Measurements from ENCODE around the gene FGFR2. TPM values are rescaled to one million over a fixed set of nuclear protein-coding genes. Genes with fewer than 3 reads are reported as not detected.

FGFR2 gene
- total and polyA plus RNA-seq, 2 of the 4 experiments (the other 2 are of a cell fraction) = not detected

- BruUV-seq (replicated peaks) = no TSS peak
- dilution Hi-C loops (cut with HindIII; ENCODE audit: low sequenced_read_pairs, unreplicated experiment) = no loop called here
- CTCF ChIA-PET = no interaction called here
Observed at GRCh38 chr10:121597504-121598262, 561 bp downstream of the FGFR2 start.

More at GRCh38 chr10:121597504-121598262, 561 bp downstream of the FGFR2 start:
- H2BK5ac ChIP-seq (ENCODE audit: low read depth, low read length, poor library complexity, severe bottlenecking) = no peak overlapping the region
- H3K4ac ChIP-seq (ENCODE audit: low read depth, low read length) = no peak overlapping the region
- H3K27ac ChIP-seq (ENCODE audit: insufficient read depth, low read length) = no peak overlapping the region
- H3K79me1 ChIP-seq (ENCODE audit: low read depth in 1 of 2, low read length in 2 of 2) = no peaks in the 10 kb centered on the region
- no peak overlapping the region for H2AFZ ChIP-seq (replicated peaks; ENCODE audit: low read length, poor library complexity)
- no peaks in the 10 kb centered on the region for H3K9me1 ChIP-seq (ENCODE audit: insufficient read depth, low read length)
- intact Hi-C loops (cut with micrococcal nuclease) = no loop called here
- in situ Hi-C loops (cut with MboI; ENCODE audit: low sequenced_read_pairs) = no loop called here
- no peak overlapping the region for H4K91ac ChIP-seq (ENCODE audit: insufficient read depth, low read depth, low read length)
- H3K27me3 ChIP-seq (ENCODE audit: control insufficient read depth, insufficient read depth, low read length) = peaks cover 18% of the 10 kb centered on the region
- no peaks in the 10 kb centered on the region for H3K4me1 ChIP-seq (ENCODE audit: control insufficient read depth, insufficient read depth, low read length)
- no peak overlapping the region for H3K4me2 ChIP-seq (ENCODE audit: low read depth, low read length)
- DNase-seq = no peak
- POLR2A ChIA-PET (ENCODE audit: unreplicated experiment) = no interaction called here
- H3K9me3 ChIP-seq (ENCODE audit: control insufficient read depth, insufficient read depth, low read length) = 0 out of 2 replicates have a peak, but pooled peaks cover 3% of the 10 kb centered on the region
- H3K36me3 ChIP-seq (ENCODE audit: control insufficient read depth, insufficient read depth, low read length) = no peaks in the 10 kb centered on the region
- H3K9ac ChIP-seq (ENCODE audit: low read depth, low read length) = no peak overlapping the region
- H2AK5ac ChIP-seq (ENCODE audit: low read depth, low read length) = no peak overlapping the region
- H2BK20ac ChIP-seq (ENCODE audit: low read depth, low read length) = no peak overlapping the region
- no peak overlapping the region for H3K18ac ChIP-seq (ENCODE audit: low read depth, low read length)
- no peak overlapping the region for H3K23ac ChIP-seq (ENCODE audit: low read depth, low read length)
- no peak overlapping the region for H3K56ac ChIP-seq (ENCODE audit: extremely low read depth, insufficient read depth, low read length)
- H2BK120ac ChIP-seq (ENCODE audit: low read depth, low read length) = no peak overlapping the region
- no peak for ATAC-seq (ENCODE audit: low read depth)
- no peak overlapping the region for H2BK15ac ChIP-seq (ENCODE audit: low read depth, low read length)
- TF ChIP-seq CHD1 (IDR thresholded peaks at IDR 0.05; ENCODE audit: low read depth, low read length) (no peak), NFE2L2 (IDR thresholded peaks at IDR 0.05; ENCODE audit: low read depth, low read length) (no peak), CEBPB (IDR thresholded peaks at IDR 0.05; ENCODE audit: low read depth, low read length) (no peak), RAD21 (IDR thresholded peaks at IDR 0.05; ENCODE audit: low read length) (no peak), FOS (IDR thresholded peaks at IDR 0.05; ENCODE audit: low read depth, low read length) (no peak), SMC3 (IDR thresholded peaks at IDR 0.05; ENCODE audit: low read depth, low read length) (no peak), ELK1 (IDR thresholded peaks at IDR 0.05; ENCODE audit: borderline replicate concordance, low read depth, low read length) (no peak), BHLHE40 (IDR thresholded peaks at IDR 0.05; ENCODE audit: low read depth, low read length) (no peak), MAFK (IDR thresholded peaks at IDR 0.05; ENCODE audit: low read depth, low read length) (no peak), RFX5 (IDR thresholded peaks at IDR 0.05; ENCODE audit: low read depth, low read length) (no peak), RCOR1 (IDR thresholded peaks at IDR 0.05; ENCODE audit: insufficient replicate concordance, low read length) (no peak), MXI1 (IDR thresholded peaks at IDR 0.05; ENCODE audit: borderline replicate concordance, low read depth, low read length) (no peak), POLR2A (IDR thresholded peaks at IDR 0.05; ENCODE audit: low read depth, low read length) (no peak)
- no peak overlapping the region for H2AK9ac ChIP-seq (replicated peaks; ENCODE audit: low read depth, low read length, poor library complexity)
- no peak overlapping the region for H3K14ac ChIP-seq (replicated peaks; ENCODE audit: low read depth, low read length)
- H4K8ac ChIP-seq (ENCODE audit: low read depth in 2 of 2, low read length in 2 of 2) = no peak overlapping the region
- 2% methylated on average over 25 of the region's 77 CpGs; no CpG with 5 or more reads in 1 of the 2 experiments for WGBS, 2 experiments (ENCODE audit: extremely low coverage in 2 of 2, insufficient read length in 1 of 2)
- no peak overlapping the region for H4K5ac ChIP-seq (ENCODE audit: low read depth, low read length)
- no peak overlapping the region for H3K4me3 ChIP-seq (ENCODE audit: insufficient read depth, low read depth, low read length)
- H4K20me1 ChIP-seq (ENCODE audit: insufficient read depth, low read length) = no peaks in the 10 kb centered on the region

Measured in IMR-90 (cell line).